ENCODE results near the gene FAM13A. TPM values are rescaled to one million over a fixed set of nuclear protein-coding genes. Genes with fewer than 3 reads are reported as not detected.

Gene FAM13A
- total and polyA plus RNA-seq, 2 experiments from 2014 or later, result 23.3 to 43.8 TPM

DNA sequence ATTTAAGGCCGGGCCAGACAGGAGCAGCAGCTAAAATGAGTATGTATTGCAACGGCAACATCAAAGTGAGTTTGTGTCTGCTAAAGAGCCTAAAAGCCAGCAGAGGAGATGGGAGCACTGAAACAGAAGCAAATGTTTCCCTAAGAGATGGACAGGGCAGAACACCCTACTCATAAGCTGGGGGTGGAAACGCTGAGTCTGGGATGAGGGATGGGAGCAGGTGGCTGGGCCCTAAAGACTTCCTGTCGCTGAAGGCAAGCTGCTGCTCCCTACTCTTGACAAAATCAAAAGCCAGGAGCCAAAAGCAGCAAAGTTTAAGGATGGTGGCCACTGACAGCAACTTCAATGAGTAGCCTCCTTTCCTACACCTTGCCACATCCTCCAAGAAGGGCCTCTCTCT lies 318.8 kb downstream of the FAM13A start:
- Histone ChIP-seq H3K4me3 (no peak overlapping the region), H3K27me3 (no peaks in the 10 kb centered on the region), H3K4me1 (ENCODE audit: low read depth) (no peaks in the 10 kb centered on the region), H3K36me3 (peaks cover 32% of the 10 kb centered on the region), H3K9me3 (ENCODE audit: low read depth) (no peaks in the 10 kb centered on the region), H3K27ac (no peak overlapping the region)
- no peak for DNase-seq (ENCODE audit: low read depth in 1 of 2, low spot score in 1 of 2)
- TF ChIP-seq CTCF (IDR thresholded peaks at IDR 0.05; ENCODE audit: low read depth, low read length), result no peak

DNA sequence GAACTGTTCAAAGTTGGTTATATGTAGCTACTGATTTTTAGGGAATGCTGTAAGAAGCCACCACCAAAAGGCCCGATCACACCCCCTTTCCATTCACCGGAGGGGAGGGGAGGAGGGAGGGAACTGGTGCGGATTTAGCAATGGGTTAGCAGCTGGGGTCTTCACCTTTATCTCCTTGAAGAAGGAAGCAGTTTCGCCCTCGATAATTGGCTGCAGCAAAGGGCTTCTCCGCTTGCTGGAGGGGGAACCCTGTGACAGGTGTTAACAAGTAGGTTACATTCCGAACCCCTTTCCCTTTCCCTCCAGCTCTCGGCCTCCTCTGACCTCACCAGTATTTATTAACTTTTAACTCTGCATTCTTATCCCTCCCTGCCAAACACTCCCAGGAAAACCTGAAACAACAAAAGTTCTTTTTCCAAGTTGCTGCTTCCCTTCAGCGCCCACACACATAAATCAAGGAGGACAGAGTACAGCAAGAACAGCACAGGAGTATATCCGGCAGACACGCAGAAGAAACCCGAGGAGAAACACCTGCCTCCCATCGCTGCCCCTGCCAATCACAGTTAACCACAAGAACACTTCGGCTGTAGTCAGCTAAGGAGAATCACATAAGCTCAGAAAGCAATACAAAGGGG lies 319.6 kb downstream of the FAM13A start:
- Histone ChIP-seq H3K4me3 (no peak overlapping the region), H3K27me3 (no peaks in the 10 kb centered on the region), H3K4me1 (ENCODE audit: low read depth) (no peaks in the 10 kb centered on the region), H3K27ac (peak overlapping the region; percentile 38), H3K9me3 (ENCODE audit: low read depth) (no peaks in the 10 kb centered on the region), H3K36me3 (peaks cover 33% of the 10 kb centered on the region)
- TF ChIP-seq CTCF (IDR thresholded peaks at IDR 0.05; ENCODE audit: low read depth, low read length), result no peak
- DNase-seq (ENCODE audit: low read depth in 1 of 2, low spot score in 1 of 2), result no peak

- H3K4me3 ChIP-seq, result no peak overlapping the region
- peak overlapping the region; percentile 0 for H3K27ac ChIP-seq
- no peaks in the 10 kb centered on the region for H3K9me3 ChIP-seq (ENCODE audit: low read depth)
- H3K27me3 ChIP-seq, result no peaks in the 10 kb centered on the region
- no peak for TF ChIP-seq CTCF (IDR thresholded peaks at IDR 0.05; ENCODE audit: low read depth, low read length)
- peaks cover 39% of the 10 kb centered on the region for H3K36me3 ChIP-seq
- H3K4me1 ChIP-seq (ENCODE audit: low read depth), result no peaks in the 10 kb centered on the region
- no peak for DNase-seq (ENCODE audit: low read depth in 1 of 2, low spot score in 1 of 2)
These were observed 320.7 kb downstream of the FAM13A start for GRCh38 chr4:88736264-88736663.

DNA sequence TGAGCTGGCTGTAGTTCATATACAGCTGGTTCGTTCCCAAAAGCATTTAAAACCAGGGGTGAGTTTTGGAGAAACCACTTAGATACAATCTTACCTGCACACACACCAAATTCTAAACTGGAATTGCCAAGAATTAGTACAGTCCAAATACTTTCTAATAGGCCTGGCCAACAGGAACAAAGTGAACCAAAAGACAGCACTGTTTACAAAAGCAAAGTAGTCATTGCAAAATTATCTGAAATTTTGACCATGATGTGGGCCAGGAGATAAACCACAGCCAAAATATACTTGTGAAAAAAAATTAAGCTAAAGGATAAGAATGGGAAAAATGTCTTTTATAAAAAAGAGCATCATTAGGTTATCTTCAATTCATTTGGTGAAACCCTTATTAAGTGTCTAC lies 321.4 kb downstream of the FAM13A start:
- Histone ChIP-seq H3K9me3 (ENCODE audit: low read depth) (no peaks in the 10 kb centered on the region), H3K4me3 (no peak overlapping the region), H3K36me3 (peaks cover 46% of the 10 kb centered on the region), H3K27ac (no peak overlapping the region), H3K27me3 (no peaks in the 10 kb centered on the region), H3K4me1 (ENCODE audit: low read depth) (no peaks in the 10 kb centered on the region)
- peak in 1 of 2 donors; percentile 46 for DNase-seq (ENCODE audit: low read depth in 1 of 2, low spot score in 1 of 2)
- no peak for TF ChIP-seq CTCF (IDR thresholded peaks at IDR 0.05; ENCODE audit: low read depth, low read length)

DNA sequence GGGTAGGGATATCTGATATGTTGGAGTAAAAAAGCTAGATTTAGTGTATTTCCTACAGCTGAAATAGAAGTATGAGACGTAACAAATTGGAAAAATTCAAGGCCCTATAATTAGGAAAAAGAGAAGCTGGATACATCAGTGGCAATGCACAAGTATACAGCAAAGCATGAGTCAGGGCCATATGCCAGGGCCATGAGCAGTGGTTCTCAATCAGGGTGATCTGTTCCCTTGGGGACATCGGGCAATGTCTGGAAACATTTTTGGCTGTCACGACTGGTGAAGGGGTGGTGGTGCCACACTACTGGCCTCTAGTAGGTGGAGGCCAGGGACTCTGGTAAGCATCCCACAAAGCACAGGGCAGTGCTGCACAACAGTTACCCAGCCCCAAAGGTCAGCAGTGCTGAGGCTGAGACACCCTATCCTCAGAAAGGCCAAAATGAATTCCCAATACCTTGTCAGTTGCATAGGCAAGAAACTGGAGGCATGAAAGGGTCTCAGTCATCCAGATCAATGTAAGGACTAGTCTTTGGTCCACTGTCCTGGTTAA lies 322.5 kb downstream of the FAM13A start:
- Histone ChIP-seq H3K4me3 (no peak overlapping the region), H3K4me1 (ENCODE audit: low read depth) (no peaks in the 10 kb centered on the region), H3K27ac (peak overlapping the region; percentile 10), H3K36me3 (peaks cover 49% of the 10 kb centered on the region), H3K27me3 (no peaks in the 10 kb centered on the region), H3K9me3 (ENCODE audit: low read depth) (no peaks in the 10 kb centered on the region)
- no peak for TF ChIP-seq CTCF (IDR thresholded peaks at IDR 0.05; ENCODE audit: low read depth, low read length)
- DNase-seq (ENCODE audit: low read depth in 1 of 2, low spot score in 1 of 2), result no peak

Data from cardiac muscle cell (in vitro differentiated cells and primary cell).